Measurements from ENCODE around the gene SVOP. TPM values are rescaled to one million over a fixed set of nuclear protein-coding genes. Genes with fewer than 3 reads are reported as not detected.

Gene SVOP
- total and polyA plus RNA-seq, 4 donors = 0.10 TPM; not detected in 3

- Histone ChIP-seq H3K9ac (ENCODE audit: low read depth in 1 of 2, low read length in 2 of 2) (no peak overlapping the region), H3K27me3 (ENCODE audit: control insufficient read depth in 4 of 4, insufficient read depth in 4 of 4, low read length in 3 of 4) (no peaks in the 10 kb centered on the region), H3K4me3 (ENCODE audit: low read depth in 1 of 3, low read length in 3 of 3) (no peak overlapping the region), H3K27ac (ENCODE audit: low read depth in 1 of 2, low read length in 2 of 2) (no peak overlapping the region), H3K36me3 (ENCODE audit: control insufficient read depth in 4 of 4, insufficient read depth in 3 of 4, low read depth in 1 of 4, low read length in 3 of 4) (no peaks in the 10 kb centered on the region), H3K9me3 (ENCODE audit: control insufficient read depth in 4 of 4, low read length in 3 of 4) (no peaks in the 10 kb centered on the region), H3K4me1 (ENCODE audit: control insufficient read depth in 4 of 4, insufficient read depth in 4 of 4, low read length in 3 of 4) (no peaks in the 10 kb centered on the region)
- WGBS = 67% methylated on average over 4 of the region's 4 CpGs
- no peak for TF ChIP-seq GABPA (IDR thresholded peaks at IDR 0.05 in 1 of 2, conservative IDR thresholded peaks at IDR 0.05 in 1 of 2)
- no peak for TF ChIP-seq FOXA2 (IDR thresholded peaks at IDR 0.05)
- TF ChIP-seq NR2F2 (IDR thresholded peaks at IDR 0.05) = no peak
- TF ChIP-seq ATF3 (IDR thresholded peaks at IDR 0.05) = no peak
- no peak for TF ChIP-seq CTCF (IDR thresholded peaks at IDR 0.05; ENCODE audit: low read depth, low read length, missing input control)
- no peak for TF ChIP-seq ZBTB33 (IDR thresholded peaks at IDR 0.05)
- TF ChIP-seq TAF1 (conservative IDR thresholded peaks at IDR 0.05) = no peak
- DNase-seq (ENCODE audit: low spot score) = no peak
Observed at GRCh38 chr12:108977360-108977759, 43.5 kb downstream of the SVOP start.

- no peaks in the 10 kb centered on the region for H3K27me3 ChIP-seq (ENCODE audit: control insufficient read depth in 4 of 4, insufficient read depth in 4 of 4, low read length in 3 of 4)
- no peak overlapping the region for H3K9ac ChIP-seq (ENCODE audit: low read depth in 1 of 2, low read length in 2 of 2)
- no peak for DNase-seq (ENCODE audit: low spot score)
- 78% methylated on average over 2 of the region's 2 CpGs for WGBS
- no peaks in the 10 kb centered on the region for H3K36me3 ChIP-seq (ENCODE audit: control insufficient read depth in 4 of 4, insufficient read depth in 3 of 4, low read depth in 1 of 4, low read length in 3 of 4)
- TF ChIP-seq EGR1 (IDR thresholded peaks at IDR 0.05; ENCODE audit: low read depth in 2 of 2) = no peak
- no peak for TF ChIP-seq MAX (IDR thresholded peaks at IDR 0.05)
- TF ChIP-seq RXRA (IDR thresholded peaks at IDR 0.05) = no peak
- TF ChIP-seq ZBTB33 (IDR thresholded peaks at IDR 0.05) = no peak
- no peak for TF ChIP-seq SP1 (IDR thresholded peaks at IDR 0.05)
- TF ChIP-seq YY1 (IDR thresholded peaks at IDR 0.05) = no peak
- TF ChIP-seq RAD21 (IDR thresholded peaks at IDR 0.05) = no peak
- TF ChIP-seq NR2F2 (IDR thresholded peaks at IDR 0.05) = no peak
- no peak for TF ChIP-seq HNF4G (IDR thresholded peaks at IDR 0.05)
- TF ChIP-seq HNF4A (conservative IDR thresholded peaks at IDR 0.05) = no peak
- TF ChIP-seq GABPA (IDR thresholded peaks at IDR 0.05 in 1 of 2, conservative IDR thresholded peaks at IDR 0.05 in 1 of 2) = no peak
- no peak for TF ChIP-seq FOXA1 (IDR thresholded peaks at IDR 0.05)
- no peak for TF ChIP-seq REST (IDR thresholded peaks at IDR 0.05)
- no peak for TF ChIP-seq ATF3 (IDR thresholded peaks at IDR 0.05)
- no peak for TF ChIP-seq FOXA2 (IDR thresholded peaks at IDR 0.05)
- no peak for TF ChIP-seq TAF1 (conservative IDR thresholded peaks at IDR 0.05)
- TF ChIP-seq CTCF (IDR thresholded peaks at IDR 0.05; ENCODE audit: low read depth, low read length, missing input control) = no peak
- H3K9me3 ChIP-seq (ENCODE audit: control insufficient read depth in 4 of 4, low read length in 3 of 4) = no peaks in the 10 kb centered on the region
- no peaks in the 10 kb centered on the region for H3K4me1 ChIP-seq (ENCODE audit: control insufficient read depth in 4 of 4, insufficient read depth in 4 of 4, low read length in 3 of 4)
- H3K4me3 ChIP-seq (ENCODE audit: low read depth in 1 of 3, low read length in 3 of 3) = no peak overlapping the region
- no peak overlapping the region for H3K27ac ChIP-seq (ENCODE audit: low read depth in 1 of 2, low read length in 2 of 2)
Observed at GRCh38 chr12:108975024-108975593, 45.8 kb downstream of the SVOP start.
